22Rv1 (cell line): ENCODE data around the gene MSI2.

Source experiments
- H3K27ac ChIP-seq: fragments of 450-650 bp; 2 replicates; pipeline ENCODE4 v1.5.1; 2017
- CTCF ChIP-seq: fragments of 450-650 bp; IDR thresholded peaks from 2 replicates; pipeline ENCODE4 v1.5.1; 2017; ENCODE audit warnings: mild to moderate bottlenecking
- ZFX ChIP-seq: fragments of 450-650 bp; IDR thresholded peaks from 2 replicates; pipeline ENCODE4 v1.6.1; 2017; ENCODE audit warnings: antibody characterized with exemption, borderline replicate concordance

Gene MSI2

GRCh38 chr17:57585341-57586195, 329.2 kb downstream of the MSI2 start:
- H3K27ac ChIP-seq: peak overlapping the region; percentile 37

DNA sequence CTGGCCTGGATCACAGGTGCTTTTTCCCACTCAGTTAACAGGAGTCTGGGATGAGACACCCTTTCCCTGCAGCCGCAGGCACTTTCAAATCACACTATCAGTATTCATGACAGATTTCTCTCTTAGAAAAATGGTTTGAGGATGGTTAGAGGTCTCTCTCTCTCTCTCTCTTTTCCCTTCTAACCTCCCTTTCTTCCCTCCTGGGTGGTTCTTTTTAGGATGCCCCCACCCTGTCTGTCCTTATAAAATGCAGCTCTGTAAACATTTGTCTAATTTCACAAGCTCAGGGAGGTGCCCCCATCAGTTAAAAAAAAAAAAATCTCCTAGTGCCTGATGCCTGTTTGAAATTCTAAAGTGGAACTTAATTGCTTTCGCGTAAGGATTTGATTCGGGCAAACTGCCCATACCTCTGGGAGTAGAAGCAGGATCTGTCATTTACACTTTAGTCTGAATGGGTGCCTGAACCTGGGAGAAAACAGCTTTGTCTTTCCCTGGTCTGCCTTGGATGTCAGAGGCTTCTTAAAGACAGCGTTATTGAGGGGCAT, 329.9 kb downstream of the MSI2 start:
- no peak for TF ChIP-seq CTCF
- TF ChIP-seq ZFX: no peak
- peak overlapping the region; percentile 37 for H3K27ac ChIP-seq

More at GRCh38 chr17:57585341-57586195, 329.2 kb downstream of the MSI2 start:
- no peak for TF ChIP-seq CTCF
- no peak for TF ChIP-seq ZFX

DNA sequence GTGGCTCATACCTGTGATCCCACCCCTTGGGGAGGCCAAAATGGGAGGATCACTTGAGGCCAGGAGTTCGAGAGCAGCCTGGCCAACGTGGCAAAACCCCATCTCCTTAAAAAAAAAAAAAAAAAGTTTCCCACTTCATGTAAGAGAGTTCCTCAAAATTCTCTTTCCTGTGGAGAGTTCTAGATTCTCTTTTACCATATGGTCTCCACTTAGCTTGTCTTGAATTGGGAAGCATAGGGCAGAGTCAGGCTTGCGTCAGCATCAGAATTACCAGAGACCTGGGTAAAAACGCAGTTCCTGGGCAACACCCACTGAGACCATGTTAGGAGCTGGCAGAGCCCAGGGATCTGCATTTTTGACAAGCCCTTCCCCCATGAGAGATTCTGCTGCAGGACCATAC, 330.4 kb downstream of the MSI2 start:
- no peak for TF ChIP-seq CTCF
- no peak for TF ChIP-seq ZFX
- peak overlapping the region; percentile 37 for H3K27ac ChIP-seq

- H3K27ac ChIP-seq: no peak overlapping the region
- TF ChIP-seq ZFX (no peak), CTCF (no peak)
Observed at GRCh38 chr17:57587193-57587969, 331.1 kb downstream of the MSI2 start.

DNA sequence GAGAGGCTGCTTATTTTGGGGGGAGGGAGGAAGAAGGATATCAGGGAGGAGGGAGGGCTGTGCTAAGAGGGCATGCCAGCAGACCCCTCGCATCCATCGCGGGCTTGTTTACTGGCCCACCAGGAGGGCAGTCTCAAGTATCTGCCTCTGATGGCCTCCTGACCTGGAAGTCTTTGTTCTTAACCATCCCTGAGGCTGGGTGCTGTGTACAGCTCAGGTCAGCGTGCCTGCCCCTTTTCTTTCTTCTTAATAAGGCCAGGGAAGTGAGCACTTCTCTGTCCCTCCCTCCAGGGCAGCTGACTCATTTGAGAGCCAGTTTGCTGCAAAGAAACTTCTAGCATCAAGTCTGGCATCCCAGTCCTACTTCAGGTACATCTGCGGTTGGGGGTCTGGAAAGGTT, 331.8 kb downstream of the MSI2 start:
- no peak for TF ChIP-seq ZFX
- no peak for TF ChIP-seq CTCF
- H3K27ac ChIP-seq: no peak overlapping the region

- TF ChIP-seq CTCF (no peak), ZFX (no peak)
Observed at GRCh38 chr17:57589151-57590034, 333.1 kb downstream of the MSI2 start.

More at GRCh38 chr17:57589151-57590034, 333.1 kb downstream of the MSI2 start:
- H3K27ac ChIP-seq: no peak overlapping the region
